Neural cell (in vitro differentiated cells): Measurements from ENCODE around the gene GNB1. TPM values are rescaled to one million over a fixed set of nuclear protein-coding genes. Genes with fewer than 3 reads are reported as not detected.

Experiments used
- H2AFZ ChIP-seq: fragments of 200-600, 300-800 bp; sonication (generic), shearing (Covaris generic); 2 replicates; pipeline ENCODE4 v1.6.0; 2014; ENCODE audit warnings: low read depth, mild to moderate bottlenecking, antibody characterized with exemption, low read length, moderate library complexity
- H3F3A ChIP-seq: fragments of 200-600 bp; shearing (Covaris generic); 2 replicates; pipeline ENCODE4 v1.6.1; 2016; ENCODE audit warnings: mild to moderate bottlenecking, moderate library complexity, mixed read lengths, antibody characterized with exemption, low read length; ENCODE audit not compliant: insufficient read depth, poor library complexity, severe bottlenecking
- H3K27ac ChIP-seq: fragments of 200-600, 300-800 bp; sonication (generic), shearing (Covaris generic); 2 replicates; pipeline ENCODE4 v1.5.1; 2014; ENCODE audit warnings: mild to moderate bottlenecking, low read length, moderate library complexity
- H3K27me3 ChIP-seq: fragments of 300-800, 200-600 bp; sonication (generic), shearing (Covaris generic); 2 replicates; pipeline ENCODE4 v1.6.0; 2014; ENCODE audit warnings: mild to moderate bottlenecking, low read depth, low read length, moderate library complexity; ENCODE audit not compliant: insufficient read depth
- H3K36me3 ChIP-seq: fragments of 300-800, 200-600 bp; sonication (generic), shearing (Covaris generic); 2 replicates; pipeline ENCODE4 v1.5.1; 2014; ENCODE audit warnings: mild to moderate bottlenecking, antibody characterized with exemption, low read length, moderate library complexity; ENCODE audit not compliant: insufficient read depth
- H3K4me2 ChIP-seq: fragments of 300-800, 200-600 bp; sonication (generic), shearing (Covaris generic); 2 replicates; pipeline ENCODE4 v1.6.0; 2014; ENCODE audit warnings: mild to moderate bottlenecking, low read length
- H3K4me3 ChIP-seq: fragments of 300-800, 200-600 bp; sonication (generic), shearing (Covaris generic); 2 replicates; pipeline ENCODE4 v1.5.1; 2014; ENCODE audit warnings: mild to moderate bottlenecking, low read length, moderate library complexity
- H3K79me2 ChIP-seq: fragments of 200-600 bp; shearing (Covaris generic); replicated peaks from 2 replicates; pipeline ENCODE4 v1.6.0; 2014; ENCODE audit warnings: mild to moderate bottlenecking, low read length, moderate library complexity; ENCODE audit not compliant: insufficient read depth
- H3K9ac ChIP-seq: fragments of 300-800, 200-600 bp; sonication (generic), shearing (Covaris generic); 2 replicates; pipeline ENCODE4 v1.6.1; 2016; ENCODE audit warnings: mild to moderate bottlenecking, low read length, mixed read lengths
- H3K9me2 ChIP-seq: fragments of 200-600 bp; shearing (Covaris generic); 2 replicates; pipeline ENCODE4 v1.6.1; 2016; ENCODE audit warnings: mild to moderate bottlenecking, low read length, mixed read lengths; ENCODE audit not compliant: insufficient read depth
- H3K9me3 ChIP-seq: fragments of 200-600, 300-800 bp; sonication (generic), shearing (Covaris generic); 2 replicates; pipeline ENCODE4 v1.6.1; 2016; ENCODE audit warnings: mild to moderate bottlenecking, mixed run types, low read length, moderate library complexity, mixed read lengths
- H4K20me1 ChIP-seq: fragments of 200-600 bp; shearing (Covaris generic); 2 replicates; pipeline ENCODE4 v1.6.1; 2016; ENCODE audit warnings: mild to moderate bottlenecking, mixed run types; ENCODE audit not compliant: insufficient read depth
- CTCF ChIP-seq: fragments of 450-650 bp; IDR thresholded peaks from 2 replicates; pipeline ENCODE4 v1.5.1; 2014; ENCODE audit warnings: antibody characterized with exemption, mild to moderate bottlenecking, moderate library complexity; ENCODE audit not compliant: poor library complexity, severe bottlenecking
- EP300 ChIP-seq: fragments of 450-650 bp; conservative IDR thresholded peaks from 2 replicates; pipeline ENCODE4 v1.6.1; 2014; ENCODE audit warnings: antibody characterized with exemption, mild to moderate bottlenecking, moderate library complexity; ENCODE audit not compliant: poor library complexity, severe bottlenecking
- EZH2 ChIP-seq: fragments of 200-600, 300-800 bp; shearing (Covaris generic), sonication (generic); IDR thresholded peaks from 2 replicates; pipeline ENCODE4 v1.6.1; 2014; ENCODE audit warnings: antibody characterized with exemption, low read length, borderline replicate concordance, mild to moderate bottlenecking; ENCODE audit not compliant: insufficient read depth, poor library complexity, severe bottlenecking
- MXI1 ChIP-seq: fragments of 450-650 bp; conservative IDR thresholded peaks from 2 replicates; pipeline ENCODE4 v1.6.1; 2014; ENCODE audit warnings: antibody characterized with exemption, mild to moderate bottlenecking; ENCODE audit not compliant: poor library complexity, severe bottlenecking
- POLR2AphosphoS5 ChIP-seq: IDR thresholded peaks from 2 replicates; pipeline ENCODE4 v1.6.1; 2012
- RAD21 ChIP-seq: fragments of 450-650 bp; conservative IDR thresholded peaks from 2 replicates; pipeline ENCODE4 v1.6.1; 2014; ENCODE audit warnings: antibody characterized with exemption, mild to moderate bottlenecking, moderate library complexity
- REST ChIP-seq: IDR thresholded peaks from 2 replicates; pipeline ENCODE4 v1.6.1; 2012; ENCODE audit warnings: borderline replicate concordance
- SMC3 ChIP-seq: fragments of 450-650 bp; conservative IDR thresholded peaks from 2 replicates; pipeline ENCODE4 v1.6.1; 2014; ENCODE audit warnings: antibody characterized with exemption, mild to moderate bottlenecking, moderate library complexity; ENCODE audit not compliant: poor library complexity
- TAF1 ChIP-seq: IDR thresholded peaks from 2 replicates; pipeline ENCODE4 v1.6.1; 2012; ENCODE audit warnings: low read depth
- polyA plus RNA-seq: library from polyadenylated mRNA; depleted of rRNA; stranded (reverse); fragments of >200 nt; gene quantifications from 2 replicates; pipeline ENCODE4 v1.2.3, GENCODE V29; 2014

GNB1 gene
- polyA plus RNA-seq, 1 donor from 2014 or later, result 325 TPM

- TF ChIP-seq POLR2AphosphoS5, result no peak
- no peak for TF ChIP-seq SMC3
- no peak for TF ChIP-seq EZH2
- TF ChIP-seq REST, result no peak
- TF ChIP-seq RAD21, result no peak
- TF ChIP-seq TAF1, result no peak
- TF ChIP-seq CTCF, result no peak
- no peak for TF ChIP-seq MXI1
- no peak for TF ChIP-seq EP300
- Histone ChIP-seq H3K9me3 (no peaks in the 10 kb centered on the region), H2AFZ (no peak overlapping the region), H3K9ac (no peak overlapping the region), H3K9me2 (no peaks in the 10 kb centered on the region), H3K4me3 (no peak overlapping the region), H4K20me1 (no peaks in the 10 kb centered on the region), H3K79me2 (no peaks in the 10 kb centered on the region), H3K27me3 (no peaks in the 10 kb centered on the region), H3K36me3 (no peaks in the 10 kb centered on the region), H3F3A (no peaks in the 10 kb centered on the region), H3K27ac (no peak overlapping the region), H3K4me2 (no peak overlapping the region)
Observed at GRCh38 chr1:1939296-1940122, 48.6 kb upstream of the GNB1 start.

GRCh38 chr1:1938613-1939295 is 47.9 kb upstream of the GNB1 start:
- no peak overlapping the region for H3K4me3 ChIP-seq
- no peak for TF ChIP-seq TAF1
- TF ChIP-seq SMC3, result no peak
- TF ChIP-seq EZH2, result no peak

More at GRCh38 chr1:1938613-1939295, 47.9 kb upstream of the GNB1 start:
- no peaks in the 10 kb centered on the region for H3F3A ChIP-seq
- H3K36me3 ChIP-seq, result no peaks in the 10 kb centered on the region
- no peaks in the 10 kb centered on the region for H3K27me3 ChIP-seq
- no peak overlapping the region for H3K27ac ChIP-seq
- no peaks in the 10 kb centered on the region for H3K9me3 ChIP-seq
- H3K4me2 ChIP-seq, result no peak overlapping the region
- no peaks in the 10 kb centered on the region for H3K9me2 ChIP-seq
- no peaks in the 10 kb centered on the region for H4K20me1 ChIP-seq
- H3K9ac ChIP-seq, result no peak overlapping the region
- H2AFZ ChIP-seq, result no peak overlapping the region
- no peaks in the 10 kb centered on the region for H3K79me2 ChIP-seq
